ENCODE data around the gene USP21. TPM values are rescaled to one million over a fixed set of nuclear protein-coding genes. Genes with fewer than 3 reads are reported as not detected.

Gene USP21
- total RNA-seq, 1 experiment from 2014 or later: 36.6 TPM

DNA sequence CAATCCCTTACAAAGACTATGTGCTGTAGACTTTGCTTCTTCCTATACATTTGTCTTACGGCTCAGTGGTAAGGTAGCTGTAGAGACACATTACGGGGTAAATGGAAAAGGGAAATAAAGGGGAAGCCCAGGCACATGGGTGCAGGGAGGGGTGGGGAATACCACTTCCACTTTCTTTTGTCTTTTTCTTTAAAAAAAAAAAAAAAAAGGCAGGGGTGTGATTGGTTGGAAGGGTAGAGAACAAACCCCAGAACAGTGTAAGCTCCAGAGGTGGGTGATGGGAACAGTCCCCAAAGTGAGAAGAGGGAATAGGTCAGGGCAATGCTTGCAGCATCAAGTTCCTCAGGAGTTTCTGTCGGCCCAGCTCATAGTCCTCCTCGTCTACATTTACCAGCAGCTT is 37.5 kb upstream of the USP21 start:
- H3K4me3 Mint-ChIP-seq (ENCODE audit: unreplicated experiment): no peak overlapping the region
- peaks cover 29% of the 10 kb centered on the region for H3K4me1 Mint-ChIP-seq (ENCODE audit: insufficient read depth, unreplicated experiment)
- no peak overlapping the region for H3K27ac Mint-ChIP-seq (ENCODE audit: low read depth, unreplicated experiment)
- TF ChIP-seq, protein P1, sequence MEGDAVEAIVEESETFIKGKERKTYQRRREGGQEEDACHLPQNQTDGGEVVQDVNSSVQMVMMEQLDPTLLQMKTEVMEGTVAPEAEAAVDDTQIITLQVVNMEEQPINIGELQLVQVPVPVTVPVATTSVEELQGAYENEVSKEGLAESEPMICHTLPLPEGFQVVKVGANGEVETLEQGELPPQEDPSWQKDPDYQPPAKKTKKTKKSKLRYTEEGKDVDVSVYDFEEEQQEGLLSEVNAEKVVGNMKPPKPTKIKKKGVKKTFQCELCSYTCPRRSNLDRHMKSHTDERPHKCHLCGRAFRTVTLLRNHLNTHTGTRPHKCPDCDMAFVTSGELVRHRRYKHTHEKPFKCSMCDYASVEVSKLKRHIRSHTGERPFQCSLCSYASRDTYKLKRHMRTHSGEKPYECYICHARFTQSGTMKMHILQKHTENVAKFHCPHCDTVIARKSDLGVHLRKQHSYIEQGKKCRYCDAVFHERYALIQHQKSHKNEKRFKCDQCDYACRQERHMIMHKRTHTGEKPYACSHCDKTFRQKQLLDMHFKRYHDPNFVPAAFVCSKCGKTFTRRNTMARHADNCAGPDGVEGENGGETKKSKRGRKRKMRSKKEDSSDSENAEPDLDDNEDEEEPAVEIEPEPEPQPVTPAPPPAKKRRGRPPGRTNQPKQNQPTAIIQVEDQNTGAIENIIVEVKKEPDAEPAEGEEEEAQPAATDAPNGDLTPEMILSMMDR (IDR thresholded peaks at IDR 0.05; ENCODE audit: unreplicated experiment): no peak
- H3K9me3 Mint-ChIP-seq (ENCODE audit: unreplicated experiment): no peaks in the 10 kb centered on the region
- ChIA-PET CTCF (interaction anchor here (0.6 to 1.5 kb wide), 16 partner anchors 11 to 287 kb away, joined by 3 to 5 read pairs (median 3); partner anchors contain the start of genes DEDD and USF1), POLR2A (interaction anchor here (0.6 to 2.2 kb wide), 11 partner anchors 8 to 170 kb away, joined by 3 to 17 read pairs (median 4); partner anchors contain the start of genes F11R and USF1)
- intact Hi-C loops (cut with micrococcal nuclease): no loop called here
- no TSS peak for BruUV-seq (replicated peaks)
- H3K36me3 Mint-ChIP-seq (ENCODE audit: insufficient read depth, unreplicated experiment): peaks cover 85% of the 10 kb centered on the region
- DNase-seq (ENCODE audit: unreplicated experiment): no peak
- H3K27me3 Mint-ChIP-seq (ENCODE audit: insufficient read depth, unreplicated experiment): no peaks in the 10 kb centered on the region

- DNase-seq (ENCODE audit: unreplicated experiment): no peak
- ChIA-PET CTCF (interaction anchor here (1.3 kb wide), 1 partner anchor 9 kb away, joined by 4 read pairs; the partner anchor contains the start of gene DEDD), POLR2A (interaction anchor here (0.9 to 1.8 kb wide), 3 partner anchors 9 to 171 kb away, joined by 3 to 5 read pairs (median 4); partner anchors contain the start of gene USF1)
- H3K27ac Mint-ChIP-seq (ENCODE audit: low read depth, unreplicated experiment): peak overlapping the region; percentile 36
- H3K36me3 Mint-ChIP-seq (ENCODE audit: insufficient read depth, unreplicated experiment): peaks cover 90% of the 10 kb centered on the region
- intact Hi-C loops (cut with micrococcal nuclease): no loop called here
- no peak overlapping the region for H3K4me3 Mint-ChIP-seq (ENCODE audit: unreplicated experiment)
- H3K27me3 Mint-ChIP-seq (ENCODE audit: insufficient read depth, unreplicated experiment): no peaks in the 10 kb centered on the region
- TF ChIP-seq, protein P1 (IDR thresholded peaks at IDR 0.05; ENCODE audit: unreplicated experiment): no peak
- no TSS peak for BruUV-seq (replicated peaks)
- peaks cover 35% of the 10 kb centered on the region for H3K4me1 Mint-ChIP-seq (ENCODE audit: insufficient read depth, unreplicated experiment)
- no peaks in the 10 kb centered on the region for H3K9me3 Mint-ChIP-seq (ENCODE audit: unreplicated experiment)
Observed at GRCh38 chr1:161122967-161123366, 36.3 kb upstream of the USP21 start.

- DNase-seq (ENCODE audit: unreplicated experiment): no peak
- Mint-ChIP-seq H3K36me3 (ENCODE audit: insufficient read depth, unreplicated experiment) (peaks cover 77% of the 10 kb centered on the region), H3K4me1 (ENCODE audit: insufficient read depth, unreplicated experiment) (peaks cover 29% of the 10 kb centered on the region), H3K27ac (ENCODE audit: low read depth, unreplicated experiment) (no peak overlapping the region), H3K4me3 (ENCODE audit: unreplicated experiment) (no peak overlapping the region), H3K9me3 (ENCODE audit: unreplicated experiment) (no peaks in the 10 kb centered on the region), H3K27me3 (ENCODE audit: insufficient read depth, unreplicated experiment) (no peaks in the 10 kb centered on the region)
- TF ChIP-seq, protein P1 (IDR thresholded peaks at IDR 0.05; ENCODE audit: unreplicated experiment): no peak
- BruUV-seq (replicated peaks): no TSS peak
- ChIA-PET CTCF (interaction anchor here (0.6 to 1.5 kb wide), 6 partner anchors 11 to 176 kb away, joined by 3 to 7 read pairs (median 4); no protein-coding TSS in a partner anchor), POLR2A (interaction anchor here (0.6 to 2.1 kb wide), 4 partner anchors 82 to 389 kb away, joined by 3 to 8 read pairs (median 4); partner anchors contain the start of genes F11R and USF1)
- intact Hi-C loops (cut with micrococcal nuclease): no loop called here
Observed at GRCh38 chr1:161127649-161128048, 31.7 kb upstream of the USP21 start.

GRCh38 chr1:161128591-161129420 is 30.5 kb upstream of the USP21 start:
- H3K36me3 Mint-ChIP-seq (ENCODE audit: insufficient read depth, unreplicated experiment): peaks cover 65% of the 10 kb centered on the region
- no peak for DNase-seq (ENCODE audit: unreplicated experiment)
- no TSS peak for BruUV-seq (replicated peaks)
- no peak overlapping the region for H3K4me3 Mint-ChIP-seq (ENCODE audit: unreplicated experiment)
- no peak overlapping the region for H3K27ac Mint-ChIP-seq (ENCODE audit: low read depth, unreplicated experiment)
- CTCF ChIA-PET: interaction anchor here (1.5 kb wide), 1 partner anchor 131 kb away, joined by 5 read pairs; no protein-coding TSS in a partner anchor
- TF ChIP-seq, protein P1 (IDR thresholded peaks at IDR 0.05; ENCODE audit: unreplicated experiment): no peak
- H3K27me3 Mint-ChIP-seq (ENCODE audit: insufficient read depth, unreplicated experiment): no peaks in the 10 kb centered on the region
- intact Hi-C loops (cut with micrococcal nuclease): no loop called here
- POLR2A ChIA-PET: interaction anchor here (0.6 to 10.3 kb wide), 2 partner anchors 97 to 109 kb away, joined by 3 to 101 read pairs; partner anchors contain the start of genes F11R and TOMM40L
- H3K9me3 Mint-ChIP-seq (ENCODE audit: unreplicated experiment): no peaks in the 10 kb centered on the region
- H3K4me1 Mint-ChIP-seq (ENCODE audit: insufficient read depth, unreplicated experiment): peaks cover 29% of the 10 kb centered on the region
